Bronchial epithelial cell (primary cell): ENCODE measurements around the gene ZFAND3. TPM values are rescaled to one million over a fixed set of nuclear protein-coding genes. Genes with fewer than 3 reads are reported as not detected.
A peak's percentile ranks its signal among the peaks of the same experiment; 100 is the strongest.

Source experiments
- DNase-seq: peaks from one replicate; pipeline ENCODE4 v3.0.0-alpha.2; 2010; ENCODE audit warnings: low read depth
- FAIRE-seq: peaks from 2 replicates; lab custom pipeline; 2011; peaks lifted over from hg19 to GRCh38; lab: Jason Lieb, UNC
- H3K27me3 ChIP-seq: 2 replicates; pipeline ENCODE4 v1.5.1; 2011; ENCODE audit warnings: low read length; ENCODE audit not compliant: control insufficient read depth, insufficient read depth
- H3K36me3 ChIP-seq: 2 replicates; pipeline ENCODE4 v1.5.1; 2011; ENCODE audit warnings: low read length; ENCODE audit not compliant: control insufficient read depth, insufficient read depth
- H3K4me3 ChIP-seq: 2 replicates; pipeline ENCODE4 v1.5.1; 2011; ENCODE audit warnings: mild to moderate bottlenecking, low read depth, low read length, control low read depth
- total RNA-seq: library from RNA; depleted of rRNA; stranded (reverse); fragments of >200 nt; gene quantifications from 2 replicates; pipeline ENCODE4 v1.2.1, GENCODE V29; 2014
- TF ChIP-seq, protein P1 (sequence below): IDR thresholded peaks from 2 replicates; pipeline ENCODE4 v1.5.1; 2011; ENCODE audit warnings: mild to moderate bottlenecking, moderate library complexity, low read length, control low read depth, inconsistent platforms; ENCODE audit not compliant: insufficient read depth, severe bottlenecking

The ZFAND3 gene
- total RNA-seq, 1 donor from 2014 or later = 25.5 TPM

DNA sequence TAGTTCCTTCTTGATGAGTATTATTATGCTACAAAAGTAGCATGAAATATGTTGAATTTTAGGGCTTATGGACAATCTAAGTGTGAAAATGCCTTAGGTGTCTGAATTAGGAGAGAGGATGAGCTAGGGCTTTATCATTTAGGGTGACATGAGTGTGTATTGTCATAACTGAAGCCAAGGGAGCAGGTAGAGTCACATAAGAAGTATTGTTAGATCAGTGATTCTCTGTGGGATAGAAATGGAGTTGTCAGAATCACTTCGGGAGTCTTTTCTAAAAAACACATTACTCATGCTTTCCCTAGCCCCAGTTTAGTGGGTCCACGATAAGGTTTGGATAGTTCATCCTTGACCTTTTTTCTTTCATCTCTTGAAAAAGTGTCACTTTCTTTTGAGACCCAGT lies 16.4 kb downstream of the ZFAND3 start:
- no peak for FAIRE-seq

DNA sequence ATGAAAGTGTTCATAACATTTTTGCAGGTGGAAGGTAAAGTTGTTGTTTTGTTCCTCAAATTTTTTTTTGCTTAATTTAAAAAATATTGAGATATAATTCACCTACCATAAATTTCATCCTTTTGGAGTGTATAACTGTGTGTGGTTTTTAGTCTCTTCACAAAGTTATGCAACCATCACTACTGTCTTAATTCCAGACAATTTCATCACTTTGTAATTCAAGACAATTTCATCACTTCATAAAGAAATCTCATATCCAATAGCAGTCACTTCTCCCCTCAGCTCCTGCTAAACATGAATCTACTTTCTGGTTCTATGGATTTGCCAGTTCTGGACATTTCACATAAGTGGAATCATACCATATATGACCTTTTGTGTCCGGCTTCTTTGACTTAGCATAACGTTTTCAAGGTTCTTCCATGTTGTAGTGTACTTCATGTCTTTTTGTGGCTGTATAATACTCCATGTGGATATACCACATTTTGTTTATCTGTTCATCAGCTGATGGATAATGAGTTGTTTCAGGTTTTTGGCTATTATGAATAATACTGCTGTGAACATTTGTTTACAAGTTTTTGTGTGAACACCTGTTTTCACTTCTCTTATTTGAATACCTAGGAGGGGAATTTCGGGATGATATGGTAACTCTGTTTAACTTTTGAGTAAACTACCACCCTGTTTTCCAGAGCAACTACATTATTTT lies 18.8 kb downstream of the ZFAND3 start:
- FAIRE-seq (no peak), DNase-seq (no peak)
- Histone ChIP-seq H3K4me3 (no peak overlapping the region), H3K27me3 (no peaks in the 10 kb centered on the region), H3K36me3 (no peaks in the 10 kb centered on the region)
- TF ChIP-seq, protein P1, sequence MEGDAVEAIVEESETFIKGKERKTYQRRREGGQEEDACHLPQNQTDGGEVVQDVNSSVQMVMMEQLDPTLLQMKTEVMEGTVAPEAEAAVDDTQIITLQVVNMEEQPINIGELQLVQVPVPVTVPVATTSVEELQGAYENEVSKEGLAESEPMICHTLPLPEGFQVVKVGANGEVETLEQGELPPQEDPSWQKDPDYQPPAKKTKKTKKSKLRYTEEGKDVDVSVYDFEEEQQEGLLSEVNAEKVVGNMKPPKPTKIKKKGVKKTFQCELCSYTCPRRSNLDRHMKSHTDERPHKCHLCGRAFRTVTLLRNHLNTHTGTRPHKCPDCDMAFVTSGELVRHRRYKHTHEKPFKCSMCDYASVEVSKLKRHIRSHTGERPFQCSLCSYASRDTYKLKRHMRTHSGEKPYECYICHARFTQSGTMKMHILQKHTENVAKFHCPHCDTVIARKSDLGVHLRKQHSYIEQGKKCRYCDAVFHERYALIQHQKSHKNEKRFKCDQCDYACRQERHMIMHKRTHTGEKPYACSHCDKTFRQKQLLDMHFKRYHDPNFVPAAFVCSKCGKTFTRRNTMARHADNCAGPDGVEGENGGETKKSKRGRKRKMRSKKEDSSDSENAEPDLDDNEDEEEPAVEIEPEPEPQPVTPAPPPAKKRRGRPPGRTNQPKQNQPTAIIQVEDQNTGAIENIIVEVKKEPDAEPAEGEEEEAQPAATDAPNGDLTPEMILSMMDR = no peak

More for the DNA sequence above, 16.4 kb downstream of the ZFAND3 start:
- Histone ChIP-seq H3K36me3 (peaks cover 2% of the 10 kb centered on the region), H3K27me3 (no peaks in the 10 kb centered on the region), H3K4me3 (no peak overlapping the region)
- no peak for DNase-seq
- TF ChIP-seq, protein P1 = no peak

DNA sequence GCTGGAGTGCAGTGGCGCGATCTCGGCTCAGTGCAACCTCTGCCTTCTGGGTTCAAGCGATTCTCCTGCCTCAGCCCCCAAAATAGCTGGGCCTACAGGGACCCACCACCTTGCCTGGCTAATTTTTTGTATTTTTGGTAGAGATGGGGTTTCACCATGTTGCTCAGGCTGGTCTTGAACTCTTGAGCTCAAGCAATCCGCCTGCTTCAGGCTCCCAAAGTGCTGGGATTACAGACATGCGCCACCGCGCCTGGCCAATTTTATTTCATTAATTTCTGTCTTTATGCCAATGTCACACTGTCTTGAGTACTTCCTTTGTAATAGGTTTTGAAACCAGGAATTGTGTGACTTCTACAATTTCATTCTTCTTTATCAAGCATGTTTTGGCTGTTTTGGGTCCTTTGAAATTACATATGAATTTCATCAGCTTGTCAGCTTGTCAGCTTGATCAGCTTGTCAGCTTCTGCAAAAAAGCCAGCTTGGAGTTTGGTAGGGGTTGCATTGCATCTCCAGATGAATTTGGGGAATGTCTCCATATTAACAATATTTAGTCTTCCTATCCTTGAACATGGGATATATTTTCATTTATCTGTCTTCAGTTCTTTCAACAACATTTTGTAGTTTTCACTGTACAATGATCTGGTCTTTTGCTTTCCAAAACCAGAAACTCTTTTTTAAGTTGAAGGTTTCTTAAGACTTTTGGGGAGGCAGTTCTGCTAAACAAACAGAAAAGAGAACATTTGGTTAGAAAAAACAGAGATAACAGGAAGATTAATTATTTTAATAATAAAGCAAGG lies 20.8 kb downstream of the ZFAND3 start:
- FAIRE-seq = no peak
- H3K36me3 ChIP-seq = no peaks in the 10 kb centered on the region

DNA sequence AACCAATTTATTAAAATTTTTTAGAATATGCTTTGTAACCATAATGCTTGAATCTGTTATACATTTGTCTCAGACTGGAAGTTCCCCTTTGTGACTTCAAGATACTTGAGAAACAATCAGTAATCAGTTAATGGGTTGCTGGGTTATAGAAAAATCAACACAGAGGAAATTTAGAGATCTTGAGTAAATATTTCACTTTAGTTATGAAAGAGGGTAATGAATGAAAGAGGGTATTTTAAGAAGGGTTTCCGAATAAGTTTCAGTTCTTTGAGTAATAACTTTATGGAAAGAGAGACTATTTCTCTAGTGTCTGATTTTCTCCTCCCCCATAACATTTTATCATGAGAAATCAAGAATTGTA lies 21.4 kb downstream of the ZFAND3 start:
- TF ChIP-seq, protein P1 = no peak
- no peak for FAIRE-seq
- no peaks in the 10 kb centered on the region for H3K36me3 ChIP-seq

More for the DNA sequence above, 20.8 kb downstream of the ZFAND3 start:
- Histone ChIP-seq H3K4me3 (no peak overlapping the region), H3K27me3 (no peaks in the 10 kb centered on the region)
- no peak for DNase-seq
- TF ChIP-seq, protein P1 = no peak

DNA sequence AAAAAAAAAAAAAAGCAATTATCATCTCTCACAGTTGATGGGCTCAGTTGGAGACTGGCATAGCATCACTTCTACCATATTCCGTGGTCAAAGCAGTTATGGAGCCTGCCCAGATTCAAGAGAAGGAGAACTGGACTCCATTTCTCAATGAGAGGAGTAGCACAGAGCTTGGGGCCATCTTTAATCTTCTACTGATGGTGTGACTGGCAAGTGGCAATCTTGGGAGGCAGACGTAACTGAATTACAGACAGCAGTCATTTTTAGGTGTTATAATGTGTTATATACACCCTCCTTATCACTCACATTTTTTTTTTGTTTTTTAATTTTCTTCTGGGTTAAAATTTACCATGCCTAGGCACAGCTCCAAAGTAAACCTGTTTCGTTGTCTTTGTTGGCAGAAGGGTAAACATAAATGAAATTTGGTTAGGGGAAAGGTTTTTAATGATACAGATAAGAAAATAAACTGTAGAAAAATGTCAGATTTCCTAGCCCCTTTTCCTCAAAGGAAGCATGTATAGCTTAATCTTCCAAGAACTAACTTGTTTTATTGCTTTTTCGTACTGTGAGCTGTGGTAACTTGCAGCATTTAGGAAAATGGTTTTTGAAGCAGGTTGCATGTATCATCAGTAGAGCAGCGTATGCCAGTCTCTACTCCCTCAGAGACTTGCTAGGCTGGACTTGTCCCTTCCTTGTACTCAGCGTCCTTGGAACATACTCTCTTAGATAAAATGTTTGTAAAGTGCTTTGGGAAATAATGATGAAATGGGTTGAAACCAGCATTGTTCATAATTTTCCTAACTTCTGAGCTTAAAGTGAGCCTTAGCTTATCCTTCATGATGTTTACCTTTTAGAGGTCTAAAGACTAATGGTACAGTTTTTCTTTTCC lies 25.7 kb downstream of the ZFAND3 start:
- Histone ChIP-seq H3K36me3 (no peaks in the 10 kb centered on the region), H3K27me3 (no peaks in the 10 kb centered on the region), H3K4me3 (no peak overlapping the region)
- TF ChIP-seq, protein P1 = no peak
- peak; percentile 50 for DNase-seq
- no peak for FAIRE-seq

More for the DNA sequence above, 21.4 kb downstream of the ZFAND3 start:
- H3K4me3 ChIP-seq = no peak overlapping the region
- DNase-seq = no peak
- no peaks in the 10 kb centered on the region for H3K27me3 ChIP-seq
